HG02970 (cell line): ENCODE measurements around the gene FAM184B.
"Not testable (repeated sequence)": the region's sequence is repeated elsewhere in the genome, so short reads cannot be mapped to it uniquely, and the experiment has no call there.

Experiments used
- ATAC-seq: cut with Tn5 transposase; IDR thresholded peaks from one replicate; pipeline ENCODE4 v1.9.1; 2021; ENCODE audit warnings: mild to moderate bottlenecking, moderate library complexity, moderate number of reproducible peaks; ENCODE audit not compliant: unreplicated experiment, low FRiP score

Gene FAM184B

GRCh38 chr4:17690135-17690534 lies 91.3 kb downstream of the FAM184B start:
- no peak for ATAC-seq

GRCh38 chr4:17688011-17688441 lies 93.4 kb downstream of the FAM184B start:
- no peak for ATAC-seq

- ATAC-seq: no peak
Observed at GRCh38 chr4:17687237-17687857, 94.1 kb downstream of the FAM184B start.

GRCh38 chr4:17684648-17685047 lies 96.8 kb downstream of the FAM184B start:
- not testable (repeated sequence) for ATAC-seq

- ATAC-seq: no peak
Observed at GRCh38 chr4:17682222-17682566, 99.2 kb downstream of the FAM184B start.

- ATAC-seq: no peak
Observed at GRCh38 chr4:17681281-17682221, 99.9 kb downstream of the FAM184B start.

GRCh38 chr4:17680559-17681280 lies 100.7 kb downstream of the FAM184B start:
- ATAC-seq: no peak

GRCh38 chr4:17670423-17670822 lies 111.0 kb downstream of the FAM184B start:
- ATAC-seq: no peak

GRCh38 chr4:17667653-17668201 lies 113.7 kb downstream of the FAM184B start:
- ATAC-seq: no peak

- no peak for ATAC-seq
Observed at GRCh38 chr4:17667253-17667652, 114.2 kb downstream of the FAM184B start.

GRCh38 chr4:17665852-17666251 lies 115.6 kb downstream of the FAM184B start:
- no peak for ATAC-seq

- no peak for ATAC-seq
Observed at GRCh38 chr4:17665346-17665745, 116.1 kb downstream of the FAM184B start.

GRCh38 chr4:17664755-17665154 lies 116.7 kb downstream of the FAM184B start:
- peak; percentile 73 for ATAC-seq

GRCh38 chr4:17662694-17663093 lies 118.7 kb downstream of the FAM184B start:
- no peak for ATAC-seq

- ATAC-seq: not testable (repeated sequence)
Observed at GRCh38 chr4:17659196-17659595, 122.2 kb downstream of the FAM184B start.

- ATAC-seq: no peak
Observed at GRCh38 chr4:17657849-17658248, 123.6 kb downstream of the FAM184B start.

GRCh38 chr4:17657090-17657489 lies 124.3 kb downstream of the FAM184B start:
- no peak for ATAC-seq

- no peak for ATAC-seq
Observed at GRCh38 chr4:17654701-17655100, 126.7 kb downstream of the FAM184B start.

- no peak for ATAC-seq
Observed at GRCh38 chr4:17650406-17650805, 131.0 kb downstream of the FAM184B start.

GRCh38 chr4:17647927-17648326 lies 133.5 kb downstream of the FAM184B start:
- ATAC-seq: no peak
